Memory B cell (primary cell): ENCODE results near the gene FIBCD1.
A peak's percentile ranks its signal among the peaks of the same experiment; 100 is the strongest.

Experiments used
- ATAC-seq: fragments of 150-1000 bp; cut with Tn5 transposase; 2 replicates; pipeline ENCODE4 v1.10.0; 2021; ENCODE audit warnings: low read depth, mild to moderate bottlenecking, moderate library complexity
- DNase-seq, 2 donors: peaks; one replicate each; pipeline ENCODE4 v3.0.0; 2022; ENCODE audit warnings: low spot score in 2 of 2
- H3K27ac Mint-ChIP-seq: one replicate; pipeline ENCODE4 v1.8.0; 2022; ENCODE audit warnings: mild to moderate bottlenecking, moderate library complexity, mixed read lengths
- H3K27me3 Mint-ChIP-seq: one replicate; pipeline ENCODE4 v1.8.0; 2022; ENCODE audit warnings: mixed read lengths
- H3K36me3 Mint-ChIP-seq: one replicate; pipeline ENCODE4 v1.8.0; 2022; ENCODE audit warnings: mild to moderate bottlenecking, mixed read lengths
- H3K4me1 Mint-ChIP-seq: one replicate; pipeline ENCODE4 v1.8.0; 2022; ENCODE audit warnings: mixed read lengths
- H3K4me3 Mint-ChIP-seq: one replicate; pipeline ENCODE4 v1.8.0; 2022; ENCODE audit warnings: mild to moderate bottlenecking, moderate library complexity, mixed read lengths
- H3K9me3 Mint-ChIP-seq: one replicate; pipeline ENCODE4 v1.8.0; 2022; ENCODE audit warnings: mixed read lengths

FIBCD1 gene

DNA sequence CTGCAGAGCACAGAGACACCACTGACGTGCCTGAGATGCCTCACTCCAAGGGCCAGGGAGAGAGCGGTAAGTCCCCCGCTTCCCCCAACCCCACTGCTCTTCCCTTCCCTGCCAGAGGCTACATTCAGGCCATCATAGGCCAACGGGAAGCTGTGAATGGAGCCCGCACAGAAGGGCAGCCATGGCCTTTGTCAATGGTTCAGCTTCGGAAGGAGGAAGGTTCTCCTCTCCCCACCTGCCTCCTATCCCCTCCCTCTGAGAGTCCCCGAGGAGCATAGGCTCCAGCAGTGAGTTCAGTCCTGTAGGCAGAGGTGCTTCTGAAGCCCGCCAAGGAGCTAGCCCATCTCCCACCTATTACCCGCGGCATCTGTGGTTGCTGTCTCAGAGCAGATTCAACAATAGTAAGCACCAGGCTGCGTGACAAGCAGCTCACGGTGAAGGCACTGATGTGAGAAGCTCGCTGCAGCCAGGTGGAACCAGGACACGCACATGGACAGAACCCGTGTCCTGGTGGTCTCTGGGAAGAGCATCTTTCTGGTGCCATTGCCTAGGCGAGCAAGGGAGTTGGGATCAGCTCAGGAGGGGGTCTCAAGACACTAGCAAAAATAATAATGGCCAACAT is 58.3 kb downstream of the FIBCD1 start:
- Mint-ChIP-seq H3K9me3 (no peaks in the 10 kb centered on the region), H3K27ac (no peak overlapping the region), H3K36me3 (peaks cover 22% of the 10 kb centered on the region), H3K4me1 (no peaks in the 10 kb centered on the region), H3K4me3 (no peak overlapping the region), H3K27me3 (no peaks in the 10 kb centered on the region)
- DNase-seq (no peak), ATAC-seq (no peak)

DNA sequence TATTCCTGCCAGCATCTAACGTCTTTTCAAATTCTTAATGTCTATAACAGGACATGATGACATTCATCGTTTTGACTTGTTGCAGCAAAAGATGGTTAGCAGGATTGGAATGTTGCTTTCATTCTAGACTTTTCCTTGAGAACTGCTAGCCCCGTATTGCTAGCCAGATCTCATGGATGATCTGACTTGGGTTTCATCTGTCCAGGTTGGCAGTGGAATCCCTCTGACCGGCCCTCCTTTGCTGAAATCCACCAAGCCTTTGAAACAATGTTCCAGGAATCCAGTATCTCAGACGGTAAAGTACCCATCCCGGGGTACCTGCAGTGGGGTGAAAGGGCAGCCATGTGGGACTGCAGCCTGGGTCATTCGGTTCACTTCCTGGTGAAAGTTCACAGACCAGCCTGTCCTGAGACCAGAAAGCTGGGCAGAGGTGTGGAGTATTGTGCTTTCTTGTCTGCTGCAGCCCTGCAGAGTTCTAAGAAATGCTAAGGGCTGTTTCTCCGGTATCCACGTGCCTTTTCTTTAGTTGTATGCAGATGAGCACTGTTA is 59.1 kb downstream of the FIBCD1 start:
- Mint-ChIP-seq H3K4me3 (no peak overlapping the region), H3K4me1 (no peaks in the 10 kb centered on the region), H3K9me3 (no peaks in the 10 kb centered on the region), H3K36me3 (peaks cover 26% of the 10 kb centered on the region), H3K27ac (no peak overlapping the region), H3K27me3 (no peaks in the 10 kb centered on the region)
- DNase-seq (no peak), ATAC-seq (no peak)

DNA sequence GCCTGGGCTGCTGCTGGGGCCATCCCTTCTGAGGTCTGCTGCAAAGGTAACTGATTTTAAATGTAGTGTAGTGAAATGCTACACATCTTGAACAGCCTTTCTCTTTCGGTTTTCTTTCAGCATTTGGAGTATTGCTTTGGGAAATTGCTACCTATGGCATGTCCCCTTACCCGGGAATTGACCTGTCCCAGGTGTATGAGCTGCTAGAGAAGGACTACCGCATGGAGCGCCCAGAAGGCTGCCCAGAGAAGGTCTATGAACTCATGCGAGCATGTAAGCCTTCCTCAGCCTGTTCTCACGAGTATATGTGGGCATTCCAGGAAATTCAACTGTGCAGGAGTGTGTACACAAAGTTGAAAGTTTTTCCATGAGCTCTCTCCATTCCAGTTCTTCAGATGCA is 60.8 kb downstream of the FIBCD1 start:
- peaks cover 37% of the 10 kb centered on the region for H3K36me3 Mint-ChIP-seq
- no peak overlapping the region for H3K4me3 Mint-ChIP-seq
- no peak for DNase-seq
- H3K4me1 Mint-ChIP-seq: no peaks in the 10 kb centered on the region
- H3K9me3 Mint-ChIP-seq: no peaks in the 10 kb centered on the region
- no peaks in the 10 kb centered on the region for H3K27me3 Mint-ChIP-seq
- H3K27ac Mint-ChIP-seq: no peak overlapping the region
- ATAC-seq: no peak

DNA sequence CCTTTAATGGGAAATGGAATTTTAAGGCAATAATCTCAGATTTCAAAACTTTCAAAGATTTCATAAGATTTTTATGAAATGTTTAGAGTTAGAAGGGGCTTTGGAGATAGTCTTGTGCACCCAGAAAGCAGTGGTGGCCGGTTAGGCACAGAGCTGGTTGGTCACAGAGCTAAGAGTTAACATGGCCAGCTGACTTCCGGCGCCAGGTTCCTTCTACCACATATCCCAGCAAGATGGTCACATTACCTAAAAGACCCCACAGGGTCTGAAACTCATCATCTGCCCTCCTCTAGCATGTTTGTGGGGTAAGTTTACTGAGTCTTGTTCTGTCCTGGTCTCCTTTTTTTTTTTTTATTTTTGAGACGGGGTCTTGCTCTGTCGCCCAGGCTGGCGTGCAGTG is 61.7 kb downstream of the FIBCD1 start:
- H3K27ac Mint-ChIP-seq: no peak overlapping the region
- H3K36me3 Mint-ChIP-seq: peaks cover 39% of the 10 kb centered on the region
- no peaks in the 10 kb centered on the region for H3K4me1 Mint-ChIP-seq
- no peaks in the 10 kb centered on the region for H3K27me3 Mint-ChIP-seq
- H3K9me3 Mint-ChIP-seq: no peaks in the 10 kb centered on the region
- no peak overlapping the region for H3K4me3 Mint-ChIP-seq
- DNase-seq: no peak
- ATAC-seq: no peak

DNA sequence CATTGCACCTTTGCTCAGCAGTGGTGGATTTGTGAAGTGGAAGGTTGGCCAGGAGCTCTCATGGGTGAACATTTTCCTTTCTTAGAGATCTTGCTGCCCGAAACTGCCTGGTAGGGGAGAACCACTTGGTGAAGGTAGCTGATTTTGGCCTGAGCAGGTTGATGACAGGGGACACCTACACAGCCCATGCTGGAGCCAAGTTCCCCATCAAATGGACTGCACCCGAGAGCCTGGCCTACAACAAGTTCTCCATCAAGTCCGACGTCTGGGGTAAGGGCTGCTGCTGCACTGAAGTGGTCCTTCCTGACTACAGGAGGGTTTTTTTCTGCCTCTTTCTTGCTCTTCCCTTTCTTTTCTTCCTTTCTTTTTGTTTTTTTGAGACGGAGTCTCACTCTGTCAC is 64.3 kb downstream of the FIBCD1 start:
- DNase-seq (no peak), ATAC-seq (no peak)
- no peaks in the 10 kb centered on the region for H3K9me3 Mint-ChIP-seq
- H3K4me3 Mint-ChIP-seq: no peak overlapping the region
- H3K36me3 Mint-ChIP-seq: peaks cover 37% of the 10 kb centered on the region
- no peak overlapping the region for H3K27ac Mint-ChIP-seq
- H3K27me3 Mint-ChIP-seq: no peaks in the 10 kb centered on the region
- H3K4me1 Mint-ChIP-seq: peaks cover 10% of the 10 kb centered on the region

DNA sequence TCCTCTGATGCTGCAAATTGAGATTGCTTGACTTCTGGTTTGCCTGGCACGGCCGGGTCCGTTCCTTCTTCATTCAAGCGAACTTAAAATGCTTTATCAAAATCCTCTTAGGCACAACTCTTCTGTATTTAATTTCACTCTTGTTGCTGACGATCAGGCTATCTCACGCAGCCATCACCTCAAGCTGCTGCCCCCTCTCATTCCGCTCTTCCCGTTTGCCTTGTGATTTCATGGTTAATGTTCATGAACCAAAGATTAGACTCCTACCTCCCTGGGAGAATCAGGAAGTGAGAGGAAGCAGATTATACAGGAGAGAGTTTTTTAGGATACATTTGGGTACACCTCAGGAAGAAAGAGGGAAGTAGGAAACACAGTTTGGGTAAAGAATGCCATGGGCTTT is 65.1 kb downstream of the FIBCD1 start:
- Mint-ChIP-seq H3K4me3 (no peak overlapping the region), H3K9me3 (no peaks in the 10 kb centered on the region), H3K27ac (no peak overlapping the region), H3K4me1 (peaks cover 10% of the 10 kb centered on the region), H3K27me3 (no peaks in the 10 kb centered on the region), H3K36me3 (peaks cover 31% of the 10 kb centered on the region)
- ATAC-seq (no peak), DNase-seq (no peak)

DNA sequence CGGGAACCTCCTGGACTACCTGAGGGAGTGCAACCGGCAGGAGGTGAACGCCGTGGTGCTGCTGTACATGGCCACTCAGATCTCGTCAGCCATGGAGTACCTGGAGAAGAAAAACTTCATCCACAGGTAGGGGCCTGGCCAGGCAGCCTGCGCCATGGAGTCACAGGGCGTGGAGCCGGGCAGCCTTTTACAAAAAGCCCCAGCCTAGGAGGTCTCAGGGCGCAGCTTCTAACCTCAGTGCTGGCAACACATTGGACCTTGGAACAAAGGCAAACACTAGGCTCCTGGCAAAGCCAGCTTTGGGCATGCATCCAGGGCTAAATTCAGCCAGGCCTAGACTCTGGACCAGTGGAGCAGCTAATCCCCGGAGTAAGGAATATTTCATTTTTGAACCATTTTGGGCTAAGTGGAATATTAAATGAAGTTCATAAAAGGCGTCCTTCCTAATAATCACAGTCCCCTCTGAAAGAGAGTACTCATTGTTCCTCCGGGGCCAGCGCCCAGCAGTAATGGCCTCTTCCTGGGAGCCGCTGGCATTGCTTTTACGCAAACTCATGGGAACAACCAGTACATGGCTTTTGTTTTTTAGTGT is 66.0 kb downstream of the FIBCD1 start:
- DNase-seq (no peak), ATAC-seq (no peak)
- Mint-ChIP-seq H3K27ac (no peak overlapping the region), H3K9me3 (no peaks in the 10 kb centered on the region), H3K4me3 (no peak overlapping the region), H3K27me3 (no peaks in the 10 kb centered on the region), H3K36me3 (peaks cover 31% of the 10 kb centered on the region), H3K4me1 (peaks cover 10% of the 10 kb centered on the region)

DNA sequence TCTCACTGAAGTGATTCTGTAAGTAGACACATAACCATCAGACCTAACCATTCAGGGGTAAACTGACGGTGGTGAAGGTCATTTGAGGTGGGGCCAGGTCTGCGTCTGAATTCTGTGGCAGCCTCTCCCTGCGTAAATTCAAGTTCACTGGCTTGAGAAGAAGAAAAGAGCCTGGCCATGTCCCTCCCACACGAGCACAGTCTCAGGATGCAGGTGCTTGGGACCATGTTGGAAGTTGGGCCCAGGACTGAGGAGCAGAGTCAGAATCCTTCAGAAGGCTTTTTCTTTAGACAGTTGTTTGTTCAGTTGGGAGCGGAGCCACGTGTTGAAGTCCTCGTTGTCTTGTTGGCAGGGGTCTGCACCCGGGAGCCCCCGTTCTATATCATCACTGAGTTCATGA is 66.5 kb downstream of the FIBCD1 start:
- DNase-seq: no peak
- no peak overlapping the region for H3K4me3 Mint-ChIP-seq
- H3K9me3 Mint-ChIP-seq: no peaks in the 10 kb centered on the region
- ATAC-seq: no peak
- H3K27ac Mint-ChIP-seq: no peak overlapping the region
- no peaks in the 10 kb centered on the region for H3K27me3 Mint-ChIP-seq
- H3K36me3 Mint-ChIP-seq: peaks cover 31% of the 10 kb centered on the region
- peaks cover 10% of the 10 kb centered on the region for H3K4me1 Mint-ChIP-seq

DNA sequence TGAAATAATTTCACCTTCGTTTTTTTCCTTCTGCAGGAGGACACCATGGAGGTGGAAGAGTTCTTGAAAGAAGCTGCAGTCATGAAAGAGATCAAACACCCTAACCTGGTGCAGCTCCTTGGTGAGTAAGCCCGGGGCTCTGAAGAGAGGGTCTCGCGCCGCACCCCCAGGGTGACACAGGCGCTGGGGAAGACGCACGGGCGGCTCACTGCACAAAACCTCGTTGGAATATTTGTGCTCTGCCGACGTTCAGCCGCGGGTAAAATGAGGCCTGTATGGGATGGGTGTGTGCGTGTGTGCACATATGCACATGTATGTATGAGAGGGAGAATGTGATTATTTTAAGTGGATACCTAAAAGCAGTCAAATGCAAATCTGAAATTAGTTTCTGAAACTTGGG is 67.0 kb downstream of the FIBCD1 start:
- Mint-ChIP-seq H3K4me1 (peaks cover 10% of the 10 kb centered on the region), H3K9me3 (no peaks in the 10 kb centered on the region), H3K36me3 (peaks cover 29% of the 10 kb centered on the region), H3K4me3 (no peak overlapping the region), H3K27me3 (no peaks in the 10 kb centered on the region), H3K27ac (no peak overlapping the region)
- no peak for DNase-seq
- no peak for ATAC-seq

DNA sequence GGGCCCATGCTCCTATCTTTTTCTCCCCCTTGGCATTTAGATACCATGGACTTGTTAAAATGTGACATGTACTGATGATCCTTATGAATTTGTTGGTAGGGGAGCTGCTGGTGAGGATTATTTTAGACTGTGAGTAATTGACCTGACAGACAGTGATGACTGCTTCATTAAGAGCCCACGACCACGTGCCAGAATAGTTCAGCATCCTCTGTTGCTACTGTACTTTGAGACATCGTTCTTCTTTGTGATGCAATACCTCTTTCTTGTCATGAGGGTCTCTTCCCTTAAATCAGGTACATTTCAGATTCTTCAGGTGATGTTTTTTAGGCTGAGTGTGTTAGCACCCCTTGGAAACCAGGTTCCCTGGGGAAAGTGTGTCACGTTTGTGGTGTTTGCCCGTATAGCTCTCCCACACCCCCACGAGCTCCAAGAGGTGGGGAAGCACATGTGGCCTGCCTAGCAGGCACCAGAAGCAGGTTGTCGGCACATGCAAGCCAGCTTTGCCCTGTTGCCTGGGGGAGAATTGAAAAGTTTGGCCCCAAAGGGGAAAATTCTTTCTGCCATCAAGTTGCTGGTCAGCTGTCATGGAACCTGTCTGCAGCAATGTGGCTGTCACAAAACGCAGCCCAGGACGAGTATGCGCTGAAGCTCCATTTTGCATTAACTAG is 67.5 kb downstream of the FIBCD1 start:
- peak overlapping the region; percentile 74 for H3K27ac Mint-ChIP-seq
- ATAC-seq: no peak
- no peaks in the 10 kb centered on the region for H3K9me3 Mint-ChIP-seq
- no peak for DNase-seq
- H3K4me3 Mint-ChIP-seq: no peak overlapping the region
- no peaks in the 10 kb centered on the region for H3K27me3 Mint-ChIP-seq
- H3K36me3 Mint-ChIP-seq: peaks cover 25% of the 10 kb centered on the region
- H3K4me1 Mint-ChIP-seq: peaks cover 11% of the 10 kb centered on the region

DNA sequence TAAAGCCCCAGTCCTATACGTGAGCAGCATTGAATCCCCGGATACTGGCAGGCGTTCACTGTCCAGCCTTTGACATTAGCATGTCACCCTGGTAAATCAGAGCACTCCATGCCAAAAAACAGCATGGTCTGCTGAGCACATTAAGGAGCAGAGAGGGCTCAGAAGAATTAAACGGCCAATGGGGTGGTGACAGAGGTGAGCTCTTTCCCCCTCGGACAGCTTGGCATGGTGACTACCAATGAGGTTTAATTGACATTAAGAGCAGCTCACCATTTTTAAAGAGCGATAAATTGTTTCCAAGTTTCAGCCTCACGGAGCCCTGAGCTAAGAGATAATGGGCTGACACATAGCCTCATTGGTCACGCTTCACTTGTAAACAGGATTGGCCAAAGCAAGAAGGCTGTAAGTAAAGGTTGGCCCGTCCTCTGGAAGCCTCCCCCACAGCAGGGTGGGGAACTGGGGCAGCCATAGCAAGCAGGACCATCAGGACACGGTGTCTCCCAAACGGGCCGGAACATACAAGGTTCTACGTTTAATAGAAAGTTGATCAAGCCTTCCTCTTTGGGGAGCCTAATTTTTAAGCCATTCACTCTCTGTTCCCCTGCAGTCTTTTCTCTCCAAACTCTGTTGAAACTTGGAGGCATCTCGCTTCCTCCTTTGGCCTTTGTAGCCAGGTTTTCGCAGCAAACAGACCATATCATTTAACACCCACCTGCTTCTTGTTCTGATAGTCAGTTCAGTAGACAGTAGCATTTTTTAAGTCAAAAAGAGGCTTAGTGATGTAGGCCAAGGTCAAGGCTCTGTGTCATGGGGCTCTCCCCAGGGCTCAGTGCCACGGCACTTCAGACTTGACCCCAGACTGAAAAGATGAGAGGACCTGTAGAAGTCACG is 68.3 kb downstream of the FIBCD1 start:
- Mint-ChIP-seq H3K27me3 (no peaks in the 10 kb centered on the region), H3K4me1 (peaks cover 14% of the 10 kb centered on the region), H3K36me3 (peaks cover 25% of the 10 kb centered on the region), H3K27ac (peak overlapping the region; percentile 74), H3K4me3 (no peak overlapping the region), H3K9me3 (no peaks in the 10 kb centered on the region)
- DNase-seq (no peak), ATAC-seq (peak; percentile 71)

DNA sequence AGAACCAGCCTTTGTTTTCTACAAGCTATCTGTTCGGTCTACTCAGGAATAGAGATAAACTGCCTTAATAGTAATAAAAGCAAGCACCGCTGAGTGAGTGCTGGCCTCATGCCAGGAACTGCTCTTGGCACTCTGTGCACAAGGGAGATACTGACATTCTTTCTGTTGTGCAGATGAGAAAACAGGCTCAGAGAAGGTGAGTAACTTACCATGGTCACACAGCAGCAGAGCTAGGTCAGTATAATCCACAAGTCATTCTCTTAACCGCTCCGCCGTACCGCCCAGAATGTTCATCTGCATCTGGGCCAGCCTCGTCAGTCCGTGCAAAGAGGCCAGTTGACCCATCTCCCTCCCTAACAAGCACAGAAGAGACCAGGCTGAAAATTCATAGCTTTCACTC is 69.8 kb downstream of the FIBCD1 start:
- Mint-ChIP-seq H3K9me3 (no peaks in the 10 kb centered on the region), H3K4me1 (peaks cover 14% of the 10 kb centered on the region), H3K36me3 (peaks cover 14% of the 10 kb centered on the region), H3K4me3 (no peak overlapping the region), H3K27ac (no peak overlapping the region), H3K27me3 (no peaks in the 10 kb centered on the region)
- no peak for ATAC-seq
- DNase-seq: no peak

DNA sequence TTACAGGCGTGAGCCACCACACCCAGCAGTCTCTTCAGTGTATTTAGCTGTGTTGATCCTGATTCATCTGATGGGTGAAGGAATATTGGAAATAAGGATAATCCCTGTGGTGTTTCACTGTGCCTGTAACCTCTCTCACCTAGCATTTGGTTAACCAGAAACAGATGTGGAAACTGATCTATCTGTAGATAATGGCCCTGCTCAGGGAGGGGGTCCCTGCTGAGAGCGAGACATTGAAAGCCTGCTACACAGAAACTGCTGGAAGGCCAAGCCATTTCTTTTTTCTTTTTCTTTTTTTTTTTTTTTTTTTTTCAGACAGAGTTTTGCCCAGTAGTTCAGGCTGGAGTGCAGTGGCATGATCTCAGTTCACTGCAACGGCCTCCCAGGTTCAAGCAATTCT is 70.8 kb downstream of the FIBCD1 start:
- H3K9me3 Mint-ChIP-seq: no peaks in the 10 kb centered on the region
- DNase-seq (no peak), ATAC-seq (no peak)
- no peak overlapping the region for H3K27ac Mint-ChIP-seq
- H3K4me3 Mint-ChIP-seq: no peak overlapping the region
- H3K4me1 Mint-ChIP-seq: peaks cover 14% of the 10 kb centered on the region
- H3K36me3 Mint-ChIP-seq: peaks cover 7% of the 10 kb centered on the region
- H3K27me3 Mint-ChIP-seq: no peaks in the 10 kb centered on the region

DNA sequence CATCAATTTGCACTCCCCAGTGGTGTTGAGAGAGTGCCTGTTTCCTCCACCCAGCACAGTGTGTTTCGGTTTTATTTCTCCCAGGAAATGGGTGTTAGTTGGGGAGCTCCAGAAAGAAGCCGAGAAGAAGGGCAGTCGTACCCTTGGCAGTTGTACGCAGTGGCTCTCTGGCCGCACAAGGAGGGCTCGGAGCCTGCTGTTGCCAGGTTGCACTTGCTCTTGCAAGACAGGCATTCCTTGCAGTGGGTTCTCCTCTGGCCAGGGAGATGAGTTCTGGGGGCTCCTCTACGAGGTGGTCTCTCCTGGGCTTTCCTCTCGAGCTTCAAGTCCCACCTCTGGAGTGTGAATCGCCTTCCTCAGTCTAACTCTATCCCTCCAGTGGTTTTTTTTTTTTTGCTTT is 71.5 kb downstream of the FIBCD1 start:
- DNase-seq (no peak), ATAC-seq (no peak)
- Mint-ChIP-seq H3K4me3 (no peak overlapping the region), H3K27ac (no peak overlapping the region), H3K4me1 (peaks cover 14% of the 10 kb centered on the region), H3K36me3 (peaks cover 5% of the 10 kb centered on the region), H3K27me3 (no peaks in the 10 kb centered on the region), H3K9me3 (no peaks in the 10 kb centered on the region)
